CD4-positive, alpha-beta T cell treated with Interleukin-4 for 1 hour (primary cell): ENCODE results near the gene SMC4.

Experiments used
- DNase-seq, 2 donors: peaks; one replicate each; pipeline ENCODE4 v3.0.0-alpha.2; 2020 to 2022

The SMC4 gene

GRCh38 chr3:160480931-160481330 is 81.5 kb downstream of the SMC4 start:
- DNase-seq: no peak

- DNase-seq: no peak
These were observed 82.4 kb downstream of the SMC4 start for GRCh38 chr3:160481856-160482255.

GRCh38 chr3:160482796-160483195 is 83.3 kb downstream of the SMC4 start:
- no peak for DNase-seq
